ENCODE results near the gene STARD9.
A peak's percentile ranks its signal among the peaks of the same experiment; 100 is the strongest.
"Not testable (repeated sequence)": the region's sequence is repeated elsewhere in the genome, so short reads cannot be mapped to it uniquely, and the experiment has no call there.

Gene STARD9

DNA sequence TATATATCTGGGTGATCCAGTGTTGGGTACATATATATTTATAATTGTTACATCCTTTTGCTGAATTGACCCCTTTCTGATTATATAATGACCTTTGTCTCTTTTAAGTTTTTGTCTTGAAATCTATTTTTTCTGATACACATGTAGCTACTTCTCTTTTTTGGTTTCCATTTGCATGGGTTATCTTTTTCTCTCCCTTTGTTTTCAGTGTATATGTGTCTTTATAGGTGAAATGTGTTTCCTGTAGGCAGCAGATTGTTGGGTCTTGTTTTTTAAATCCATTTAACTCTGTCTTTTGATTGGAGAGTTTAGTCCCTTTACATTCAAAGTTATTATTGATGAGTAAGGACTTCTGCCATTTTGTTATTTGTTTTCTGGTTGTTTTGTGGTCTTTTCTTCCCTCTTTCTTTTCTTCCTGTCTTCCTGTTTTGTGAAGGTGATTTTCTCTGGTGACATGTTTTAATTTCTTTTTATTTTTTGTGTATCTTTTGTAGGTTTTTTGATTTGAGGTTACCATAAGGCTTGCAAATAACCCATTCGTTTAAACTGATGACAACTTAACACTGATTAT, 56.8 kb downstream of the STARD9 start:
- DNase-seq: no peak

DNA sequence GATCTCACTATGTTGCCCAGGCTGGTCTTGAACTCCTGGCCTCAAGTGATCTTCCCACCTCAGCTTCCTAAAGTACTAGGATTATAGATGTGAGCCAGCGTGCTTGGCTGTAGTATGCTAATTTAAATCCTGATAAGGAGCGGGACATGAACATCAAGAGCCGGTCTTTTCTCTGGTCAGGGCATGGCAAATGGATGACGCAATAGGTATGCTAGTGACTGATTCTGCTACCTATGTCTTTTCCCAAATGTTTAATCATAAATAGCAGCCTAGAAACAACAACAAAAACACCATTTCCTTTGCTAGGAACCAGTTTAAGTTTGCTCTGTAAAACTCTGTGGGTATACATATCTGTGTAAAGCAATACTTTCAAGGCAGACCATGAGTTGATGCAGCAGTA, 64.7 kb downstream of the STARD9 start:
- no peak for DNase-seq

DNA sequence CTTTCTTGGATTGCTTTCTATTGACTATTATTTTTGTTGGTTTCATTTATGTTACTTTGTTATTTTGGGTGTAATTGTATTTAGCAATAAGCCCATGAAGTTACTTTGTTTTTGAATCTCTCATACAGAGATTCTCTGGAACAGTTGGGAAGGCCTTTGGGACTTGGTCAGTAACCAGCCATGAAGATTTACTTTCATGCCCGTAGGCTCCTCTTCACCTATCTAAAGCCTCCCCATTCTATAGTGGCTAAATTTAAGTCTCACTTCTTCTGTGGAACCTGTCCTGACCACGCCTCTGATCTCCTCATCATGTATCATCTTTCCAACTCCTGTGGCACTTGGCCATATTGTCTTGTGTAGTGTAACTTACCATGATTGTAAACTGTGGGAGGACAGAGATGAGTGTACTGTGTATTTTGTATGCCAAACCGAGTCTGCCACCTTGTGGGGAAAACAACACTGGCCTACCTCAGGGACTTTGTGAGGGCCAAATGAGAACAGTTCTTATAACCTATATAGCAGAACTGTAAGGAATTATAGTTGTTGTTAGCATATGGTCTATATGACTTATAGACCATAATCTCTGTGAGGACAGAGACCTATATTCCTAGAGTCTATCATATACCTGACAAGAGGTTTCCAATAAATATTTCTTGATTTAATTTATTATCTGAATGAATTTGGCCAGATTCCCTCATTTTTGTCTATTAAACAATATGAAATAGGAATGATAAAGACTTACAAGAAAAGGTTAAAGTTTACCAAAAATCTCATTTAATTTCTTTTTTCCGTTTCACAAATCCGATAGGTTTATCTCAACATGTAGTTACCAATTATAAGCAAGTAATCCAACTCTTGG, 75.0 kb downstream of the STARD9 start:
- peak; percentile 72 for DNase-seq

DNA sequence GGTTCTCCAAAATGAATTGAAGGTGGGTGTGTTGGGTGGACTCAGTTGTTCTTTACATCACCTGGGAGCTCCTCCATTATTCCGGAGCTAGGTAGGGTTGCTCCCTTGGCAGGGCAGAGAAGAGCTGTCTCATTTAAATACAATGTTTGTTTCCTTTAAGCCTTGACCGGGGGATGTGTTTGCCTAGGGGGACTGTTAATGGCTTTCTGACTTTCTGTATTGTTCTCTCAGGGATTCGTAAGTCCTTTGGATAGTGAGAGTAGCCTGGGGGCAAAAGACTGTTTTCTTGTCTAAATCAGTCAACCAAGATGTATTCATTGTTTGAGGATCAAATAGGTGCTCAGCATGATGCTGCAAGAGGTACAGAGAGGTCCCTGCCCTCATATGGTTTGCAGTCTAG, 90.4 kb downstream of the STARD9 start:
- DNase-seq: no peak

DNA sequence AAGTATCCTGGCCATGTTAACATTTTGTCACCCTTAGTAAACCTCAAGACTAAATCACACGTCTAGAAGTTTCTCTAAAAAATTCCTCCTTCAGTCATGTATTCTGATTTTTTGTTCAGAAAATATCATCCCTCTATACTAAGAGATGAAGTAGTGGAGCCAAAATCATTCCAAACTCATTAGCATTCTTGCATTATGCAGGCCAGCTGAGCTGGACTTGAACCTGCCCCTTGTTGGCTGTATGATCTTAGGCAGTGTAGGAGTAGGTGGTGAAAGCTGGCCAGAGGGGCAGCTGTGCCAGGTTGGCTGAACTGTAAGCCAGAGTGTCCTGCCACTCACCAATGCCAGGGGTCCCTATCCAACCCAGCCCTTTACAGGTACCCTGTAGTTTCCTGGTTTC, 92.4 kb downstream of the STARD9 start:
- DNase-seq: no peak

DNA sequence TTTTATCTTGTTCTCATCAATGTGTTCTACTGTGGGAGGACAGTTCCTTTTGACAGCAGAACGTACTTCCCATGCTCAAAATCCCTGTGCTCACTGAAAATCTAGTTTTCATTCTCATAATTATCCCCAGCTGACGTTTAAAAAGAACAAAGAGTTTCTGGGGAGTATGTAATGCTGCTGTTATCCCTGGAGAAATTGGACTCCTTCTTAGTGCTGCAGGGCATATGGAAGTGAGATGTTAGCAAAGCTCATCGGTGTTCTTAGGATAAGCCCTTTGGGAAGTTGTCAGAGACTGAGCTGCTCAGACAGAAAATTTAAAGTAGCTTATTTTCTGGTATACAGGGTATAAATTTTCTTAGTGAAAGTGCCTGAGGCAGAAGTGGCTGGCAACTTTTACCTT, 95.0 kb downstream of the STARD9 start:
- no peak for DNase-seq

DNA sequence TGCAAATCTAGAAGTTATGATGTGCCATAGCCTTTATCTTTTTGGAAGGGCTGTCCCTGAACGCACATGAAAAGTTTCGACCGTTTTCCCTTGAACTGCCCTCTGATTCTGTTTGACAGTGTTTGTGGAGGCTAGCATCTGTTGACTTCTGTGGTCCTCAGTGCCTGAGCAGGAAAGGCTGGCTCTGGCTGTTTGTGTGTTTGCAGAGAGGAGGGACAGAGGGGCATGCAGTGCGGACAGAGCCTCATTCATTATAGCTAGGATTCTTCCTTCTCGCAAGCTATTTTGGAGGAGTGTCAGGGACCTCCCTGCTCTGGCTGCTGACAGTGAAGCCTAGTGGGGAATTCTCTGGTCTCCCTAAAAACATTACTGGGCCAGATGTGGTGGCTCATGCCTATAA, 97.0 kb downstream of the STARD9 start:
- no peak for DNase-seq

DNA sequence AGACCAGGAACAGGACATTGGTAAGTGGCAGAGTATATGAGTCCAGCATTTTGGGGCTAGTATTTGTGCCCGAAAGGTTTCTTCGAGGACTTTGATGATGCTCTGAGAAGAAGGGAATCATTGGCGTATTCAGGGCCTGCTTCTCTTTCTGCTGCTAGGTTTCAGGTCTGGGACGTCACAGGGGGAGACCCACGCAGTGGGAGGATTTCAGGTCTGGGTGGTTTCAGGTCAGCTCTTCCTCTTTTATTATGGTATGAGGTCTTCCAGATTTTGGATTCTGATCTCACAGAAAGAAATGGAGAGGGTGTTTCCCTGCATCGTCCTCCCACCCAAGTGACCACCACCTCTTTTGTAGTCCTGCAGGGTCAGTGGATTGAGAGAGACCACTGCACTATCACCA, 99.1 kb downstream of the STARD9 start:
- no peak for DNase-seq

DNA sequence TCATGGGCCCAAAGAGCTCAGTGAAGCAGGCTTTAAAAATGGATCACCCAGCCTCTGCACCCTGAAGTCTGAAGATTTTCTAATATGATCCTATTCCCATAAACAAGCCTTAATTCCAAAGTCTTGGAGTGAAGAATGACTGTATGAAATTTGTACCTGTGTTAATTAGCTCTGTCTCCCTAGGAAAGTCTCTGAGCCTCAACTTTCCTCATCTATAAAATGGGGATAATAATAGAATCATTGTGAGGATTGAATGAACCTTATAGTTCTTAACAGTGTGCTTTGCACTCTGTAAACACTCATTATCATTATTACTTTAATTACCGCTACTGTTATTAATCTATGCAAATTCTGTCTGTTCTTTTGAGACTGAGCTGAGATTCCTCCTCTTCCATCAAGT, 99.6 kb downstream of the STARD9 start:
- no peak for DNase-seq

DNA sequence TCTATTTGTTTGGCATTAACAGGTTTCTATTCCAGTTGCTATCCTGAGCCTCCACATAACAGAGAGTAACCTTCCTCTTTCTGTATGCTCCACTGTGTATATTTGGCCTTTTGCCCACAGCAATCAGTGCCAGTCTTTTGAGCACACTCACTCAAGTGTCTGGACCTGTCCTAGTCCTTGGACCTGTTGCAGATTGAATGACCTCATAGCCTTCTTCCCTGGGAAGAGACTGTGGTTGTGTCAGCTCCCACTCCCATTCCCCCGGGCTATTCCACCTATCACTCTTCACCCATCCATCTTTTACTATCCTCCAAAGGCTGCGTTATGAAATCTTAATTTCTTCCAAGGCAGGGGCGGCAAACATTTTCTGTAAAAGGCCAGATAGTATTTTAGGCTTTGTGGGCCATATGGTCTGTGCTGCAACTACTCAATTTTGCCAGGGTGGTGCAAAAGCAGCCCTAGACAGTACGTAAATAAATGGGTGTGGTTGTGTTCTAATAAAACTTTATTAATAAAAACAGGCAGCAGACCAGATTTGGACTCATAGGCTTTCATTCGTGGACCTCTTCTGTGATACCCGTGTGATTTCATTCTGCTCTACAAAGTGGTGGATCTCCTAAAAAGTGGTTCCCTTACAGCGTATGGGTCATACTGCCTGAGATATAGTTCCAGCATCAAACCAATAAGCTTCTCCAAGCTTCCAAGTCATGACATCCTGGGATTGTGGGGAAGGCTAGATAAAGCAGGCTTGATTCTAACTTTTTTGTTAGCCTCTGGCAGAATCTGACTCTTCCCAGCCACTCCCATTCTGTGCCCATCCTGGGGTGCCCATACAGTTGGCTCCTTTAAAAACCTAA, 104.1 kb downstream of the STARD9 start:
- no peak for DNase-seq

DNA sequence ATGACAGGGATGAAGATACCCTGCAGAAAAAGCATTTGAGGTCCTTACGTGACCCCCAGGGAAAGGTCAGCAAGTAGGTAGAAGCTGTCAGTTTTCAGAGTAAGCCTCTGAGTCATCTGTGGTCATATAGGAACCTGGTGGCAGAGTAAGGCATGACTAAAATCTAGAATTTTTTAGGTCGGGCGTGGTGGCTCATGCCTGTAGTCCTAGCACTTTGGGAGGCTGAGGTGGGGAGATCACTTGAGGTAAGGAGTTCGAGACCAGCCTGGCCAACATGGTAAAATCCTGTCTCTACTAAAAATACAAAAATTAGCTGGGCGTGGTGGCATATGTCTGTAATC, 104.7 kb downstream of the STARD9 start:
- not testable (repeated sequence) for DNase-seq

DNA sequence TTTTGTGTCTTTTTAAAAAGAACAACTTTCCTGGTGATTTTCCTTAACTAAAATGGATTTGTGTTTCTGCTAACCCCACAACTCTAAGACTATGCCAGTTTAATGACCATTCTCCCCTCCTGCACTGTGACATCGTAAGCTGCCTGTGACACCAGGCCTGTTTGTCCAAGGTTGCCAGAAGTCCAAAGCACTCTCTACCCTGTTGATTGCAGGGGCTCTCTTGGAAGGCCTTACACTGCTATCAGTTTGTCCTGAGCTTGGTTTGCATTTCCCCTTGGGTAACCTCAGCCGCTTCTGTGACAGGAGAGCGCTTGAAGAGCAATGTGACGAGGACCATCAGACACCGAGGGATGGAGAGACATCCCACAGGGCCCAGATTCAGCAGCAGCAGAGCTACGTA, 105.7 kb downstream of the STARD9 start:
- no peak for DNase-seq

DNA sequence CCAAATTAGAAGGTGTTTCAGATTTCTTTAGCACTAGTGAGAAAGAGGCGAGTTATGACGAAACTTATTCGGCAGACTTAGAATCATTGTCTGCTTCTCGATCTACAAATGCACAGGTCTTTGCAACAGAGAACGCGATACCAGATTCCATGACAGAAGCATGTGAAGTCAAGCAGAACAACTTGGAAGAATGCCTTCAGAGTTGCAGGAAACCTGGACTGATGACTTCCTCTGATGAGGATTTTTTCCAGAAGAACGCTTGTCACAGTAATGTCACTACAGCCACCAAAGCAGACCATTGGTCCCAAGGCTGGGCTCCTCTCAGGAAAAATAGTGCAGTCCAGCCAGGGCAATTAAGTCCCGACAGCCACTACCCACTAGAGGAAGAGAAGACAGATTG, 110.9 kb downstream of the STARD9 start:
- DNase-seq: no peak

DNA sequence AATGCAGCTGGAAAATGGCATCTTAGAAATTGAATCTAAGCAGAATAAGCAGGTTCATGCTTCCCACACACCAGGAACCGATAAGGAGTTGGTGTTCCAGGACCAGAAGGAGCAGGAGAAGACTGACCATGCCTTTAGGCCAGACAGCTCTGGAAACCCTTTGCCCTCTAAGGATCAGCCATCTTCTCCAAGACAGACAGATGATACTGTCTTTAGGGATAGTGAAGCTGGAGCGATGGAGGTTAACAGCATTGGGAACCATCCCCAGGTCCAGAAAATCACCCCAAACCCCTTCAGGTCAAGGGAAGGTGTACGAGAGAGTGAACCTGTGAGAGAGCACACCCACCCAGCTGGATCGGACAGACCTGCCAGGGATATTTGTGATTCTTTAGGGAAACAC, 112.3 kb downstream of the STARD9 start:
- no peak for DNase-seq

DNA sequence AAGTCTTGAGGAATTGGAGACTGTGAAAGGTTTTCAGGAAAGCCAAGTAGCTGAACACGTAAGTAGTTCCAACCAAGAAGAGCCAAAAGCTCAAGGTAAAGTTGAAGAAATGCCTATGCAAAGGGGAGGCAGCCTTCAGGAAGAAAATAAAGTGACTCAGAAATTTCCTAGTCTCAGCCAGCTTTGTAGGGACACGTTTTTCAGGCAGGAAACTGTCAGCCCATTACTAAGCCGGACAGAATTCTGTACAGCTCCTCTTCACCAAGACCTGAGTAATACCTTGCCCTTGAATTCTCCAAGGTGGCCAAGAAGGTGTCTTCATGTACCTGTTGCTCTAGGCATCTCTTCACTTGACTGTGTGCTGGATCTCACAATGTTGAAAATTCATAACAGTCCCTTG, 112.9 kb downstream of the STARD9 start:
- no peak for DNase-seq

DNA sequence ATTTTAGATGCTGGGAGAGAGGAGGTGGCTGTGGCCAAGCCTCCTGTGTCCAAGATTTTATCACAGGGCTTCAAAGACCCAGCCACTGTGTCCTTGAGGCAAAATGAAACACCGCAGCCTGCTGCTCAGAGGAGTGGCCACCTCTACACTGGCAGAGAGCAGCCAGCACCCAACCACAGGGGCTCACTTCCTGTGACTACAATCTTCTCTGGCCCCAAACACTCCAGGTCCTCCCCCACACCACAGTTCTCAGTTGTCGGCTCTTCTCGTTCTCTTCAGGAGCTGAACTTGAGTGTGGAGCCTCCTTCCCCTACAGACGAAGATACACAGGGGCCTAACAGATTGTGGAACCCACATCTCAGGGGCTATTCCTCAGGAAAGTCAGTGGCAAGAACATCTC, 115.9 kb downstream of the STARD9 start:
- DNase-seq: no peak

DNA sequence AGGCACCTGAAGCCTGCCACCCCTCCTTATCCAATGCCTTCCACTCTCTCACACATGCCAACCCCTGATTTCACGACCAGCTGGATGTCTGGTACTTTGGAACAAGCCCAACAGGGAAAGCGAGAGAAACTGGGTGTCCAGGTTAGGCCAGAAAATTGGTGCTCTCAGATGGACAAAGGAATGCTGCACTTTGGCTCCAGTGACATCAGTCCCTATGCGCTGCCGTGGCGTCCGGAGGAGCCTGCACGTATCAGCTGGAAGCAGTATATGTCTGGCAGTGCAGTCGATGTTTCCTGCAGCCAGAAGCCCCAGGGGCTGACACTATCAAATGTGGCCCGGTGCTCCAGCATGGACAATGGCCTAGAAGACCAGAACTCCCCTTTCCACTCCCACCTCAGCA, 116.4 kb downstream of the STARD9 start:
- no peak for DNase-seq

DNA sequence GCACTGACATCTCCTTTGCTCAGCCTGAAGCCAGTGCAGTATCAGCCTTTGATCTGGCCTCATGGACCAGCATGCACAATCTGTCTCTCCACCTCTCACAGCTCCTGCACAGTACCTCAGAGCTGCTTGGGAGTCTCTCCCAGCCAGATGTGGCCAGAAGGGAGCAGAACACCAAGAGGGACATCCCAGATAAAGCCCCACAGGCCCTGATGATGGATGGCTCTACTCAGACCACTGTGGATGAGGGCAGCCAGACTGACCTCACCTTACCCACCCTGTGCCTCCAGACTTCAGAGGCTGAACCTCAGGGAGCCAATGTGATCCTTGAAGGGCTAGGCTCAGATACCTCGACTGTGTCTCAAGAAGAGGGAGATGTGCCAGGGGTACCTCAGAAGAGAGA, 117.1 kb downstream of the STARD9 start:
- no peak for DNase-seq

DNA sequence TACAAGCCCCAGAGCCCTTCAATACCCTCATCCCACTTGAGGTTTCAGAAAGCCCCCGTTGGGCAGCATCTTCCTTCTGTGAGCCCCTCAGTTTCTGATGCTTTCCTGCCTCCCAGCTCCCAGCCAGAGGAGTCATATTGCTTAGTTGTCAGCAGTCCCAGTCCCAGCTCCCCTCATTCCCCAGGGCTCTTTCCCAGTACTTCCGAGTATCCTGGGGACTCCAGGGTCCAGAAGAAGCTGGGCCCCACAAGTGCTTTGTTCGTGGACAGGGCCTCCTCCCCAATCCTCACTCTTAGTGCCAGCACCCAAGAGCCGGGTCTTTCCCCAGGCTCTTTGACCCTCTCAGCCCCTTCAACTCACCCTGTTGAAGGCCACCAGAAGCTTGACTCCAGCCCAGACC, 117.6 kb downstream of the STARD9 start:
- no peak for DNase-seq

DNA sequence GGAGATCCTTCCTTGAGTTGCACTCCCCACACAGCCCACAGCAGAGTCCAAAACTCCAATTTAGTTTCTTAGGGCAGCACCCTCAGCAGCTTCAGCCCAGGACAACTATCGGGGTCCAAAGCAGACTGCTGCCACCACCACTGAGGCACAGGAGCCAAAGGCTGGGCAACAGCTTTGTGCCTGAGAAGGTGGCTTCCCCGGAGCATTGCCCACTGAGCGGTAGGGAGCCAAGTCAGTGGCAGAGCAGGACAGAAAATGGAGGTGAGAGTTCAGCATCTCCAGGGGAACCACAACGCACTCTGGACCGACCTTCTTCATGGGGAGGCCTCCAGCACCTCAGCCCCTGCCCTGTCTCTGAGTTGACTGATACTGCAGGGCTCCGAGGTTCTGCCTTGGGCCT, 118.1 kb downstream of the STARD9 start:
- no peak for DNase-seq

DNA sequence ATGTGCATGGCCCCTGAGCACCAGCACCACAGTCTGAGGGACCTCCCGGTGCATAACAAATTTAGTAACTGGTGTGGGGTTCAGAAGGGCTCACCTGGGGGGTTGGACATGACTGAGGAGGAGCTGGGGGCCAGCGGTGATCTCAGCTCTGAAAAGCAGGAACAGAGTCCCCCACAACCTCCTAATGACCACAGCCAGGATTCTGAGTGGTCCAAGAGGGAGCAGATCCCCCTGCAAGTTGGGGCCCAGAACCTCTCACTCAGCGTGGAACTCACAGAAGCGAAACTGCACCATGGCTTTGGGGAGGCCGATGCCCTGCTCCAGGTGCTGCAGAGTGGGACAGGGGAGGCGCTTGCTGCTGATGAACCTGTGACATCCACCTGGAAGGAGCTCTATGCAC, 118.5 kb downstream of the STARD9 start:
- no peak for DNase-seq

DNA sequence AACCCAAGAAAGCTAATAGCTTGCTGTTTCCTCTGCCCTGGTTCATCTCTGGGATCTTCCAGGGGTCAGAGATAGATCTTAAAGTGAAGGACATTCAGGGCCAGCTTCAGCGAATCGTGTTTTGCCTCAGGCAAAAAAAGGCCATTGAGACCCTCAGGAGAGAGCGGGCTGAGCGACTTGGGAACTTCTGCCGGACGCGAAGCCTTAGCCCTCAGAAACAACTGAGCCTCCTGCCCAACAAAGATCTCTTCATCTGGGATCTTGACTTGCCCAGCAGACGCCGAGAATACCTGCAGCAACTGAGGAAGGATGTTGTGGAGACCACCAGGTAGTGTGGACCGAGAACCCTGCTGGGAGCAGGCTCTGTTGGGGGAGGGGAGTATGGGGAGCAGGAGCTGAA, 119.0 kb downstream of the STARD9 start:
- no peak for DNase-seq

DNA sequence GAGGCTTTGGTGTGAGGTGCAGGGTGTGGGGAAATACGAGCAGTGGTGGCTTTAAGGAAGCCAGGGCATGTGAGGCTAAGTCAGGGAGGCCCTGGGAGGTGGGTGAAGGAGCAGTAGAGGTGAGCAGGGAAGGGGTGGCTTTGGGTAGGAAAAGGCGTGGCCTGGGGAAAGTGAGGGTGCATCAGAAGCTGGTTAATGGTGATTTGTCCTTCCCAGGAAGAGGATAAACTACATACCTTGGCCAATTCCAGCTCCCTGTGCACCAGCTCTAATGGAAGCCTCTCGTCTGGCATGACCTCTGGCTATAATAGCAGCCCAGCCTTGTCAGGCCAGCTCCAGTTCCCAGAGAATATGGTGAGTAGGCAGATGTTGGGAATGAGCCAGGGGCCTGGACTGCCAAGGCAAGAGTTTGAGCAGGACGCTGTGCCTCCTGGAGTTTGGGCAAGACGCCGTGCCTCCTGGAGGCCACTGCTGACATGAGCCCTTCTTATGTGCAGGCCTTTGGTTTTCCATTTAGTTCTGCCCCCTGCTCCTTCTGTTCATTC, 120.2 kb downstream of the STARD9 start:
- no peak for DNase-seq

DNA sequence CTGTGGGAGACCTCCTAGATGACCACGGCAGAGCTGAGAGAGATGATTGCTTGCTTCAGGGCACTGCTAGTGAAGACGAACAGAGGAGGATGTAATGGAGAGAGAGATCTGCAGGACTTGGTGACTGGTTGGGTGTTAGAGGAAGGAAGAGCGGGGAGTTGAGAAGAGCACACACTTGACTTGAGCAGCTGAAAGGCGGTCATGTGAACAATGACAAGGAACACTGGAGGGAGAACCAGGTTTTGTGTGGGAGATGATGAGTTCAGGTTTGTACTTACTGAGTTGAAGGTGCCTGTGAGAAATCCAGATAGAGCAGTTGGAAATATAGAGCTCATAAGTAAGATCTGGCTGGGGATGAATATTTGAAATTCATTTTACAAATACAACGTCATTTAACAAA, 121.2 kb downstream of the STARD9 start:
- no peak for DNase-seq
